CD4-positive, alpha-beta T cell (primary cell): Measurements from ENCODE around the gene ILKAP. TPM values are rescaled to one million over a fixed set of nuclear protein-coding genes. Genes with fewer than 3 reads are reported as not detected.
"Not testable (repeated sequence)": the region's sequence is repeated elsewhere in the genome, so short reads cannot be mapped to it uniquely, and the experiment has no call there.

ENCODE experiments used
- ATAC-seq: fragments of 200-7000 bp; cut with Tn5 transposase; one replicate; pipeline ENCODE4 v1.10.0; 2022; ENCODE audit warnings: mild to moderate bottlenecking; ENCODE audit not compliant: poor library complexity
- CTCF ChIA-PET: fragments of 350-600 bp; sonication (Branson Sonifier 250); formaldehyde crosslinking; loops from one replicate; lab custom pipeline; 2021; ENCODE audit warnings: antibody characterized with exemption, inconsistent platforms; lab: Charles Lee
- POLR2A ChIA-PET: fragments of 350-600 bp; sonication (Branson Sonifier 250); formaldehyde crosslinking; loops from one replicate; lab custom pipeline; 2021; ENCODE audit warnings: antibody characterized with exemption, inconsistent platforms; lab: Charles Lee
- DNase-seq, 14 experiments: peaks; one replicate each; pipeline ENCODE4 v3.0.0-alpha.2; 2013 to 2020; ENCODE audit warnings: mixed read lengths in 2 of 14
- H3K27ac ChIP-seq, 2 donors: one replicate each; pipeline versions ENCODE4 v1.5.1 to v1.7.0; 2013; ENCODE audit warnings: low read length in 2 of 2, low read depth in 1 of 2, mild to moderate bottlenecking in 1 of 2
- H3K27me3 ChIP-seq, 2 experiments: 1 replicate in 1 of 2; 2 replicates in 1 of 2; pipeline versions ENCODE4 v1.6.1 to v1.7.0; 2013; ENCODE audit warnings: low read length in 2 of 2, control low read depth in 1 of 2, mild to moderate bottlenecking in 1 of 2, moderate library complexity in 1 of 2; ENCODE audit not compliant: insufficient read depth in 2 of 2, control insufficient read depth in 1 of 2
- H3K36me3 ChIP-seq: one replicate; pipeline ENCODE4 v1.6.1; 2013; ENCODE audit warnings: low read length, control low read depth; ENCODE audit not compliant: insufficient read depth
- H3K4me1 ChIP-seq: one replicate; pipeline ENCODE4 v1.6.1; 2013; ENCODE audit warnings: low read length, control low read depth; ENCODE audit not compliant: insufficient read depth
- H3K4me3 ChIP-seq: one replicate; pipeline ENCODE4 v1.5.1; 2013; ENCODE audit warnings: mild to moderate bottlenecking, low read length, moderate library complexity
- H3K9me3 ChIP-seq, 2 experiments: 1 replicate in 1 of 2; 2 replicates in 1 of 2; pipeline versions ENCODE4 v1.6.1 to v1.7.0; 2013; ENCODE audit warnings: low read length in 2 of 2, mild to moderate bottlenecking in 2 of 2, control low read depth in 1 of 2, moderate library complexity in 1 of 2; ENCODE audit not compliant: control insufficient read depth in 1 of 2, insufficient read depth in 1 of 2
- H3K27ac Mint-ChIP-seq: one replicate; pipeline ENCODE4 v1.8.0; 2020; ENCODE audit warnings: mixed read lengths
- H3K27me3 Mint-ChIP-seq: one replicate; pipeline ENCODE4 v1.8.0; 2021; ENCODE audit warnings: mixed read lengths
- H3K36me3 Mint-ChIP-seq: one replicate; pipeline ENCODE4 v1.8.0; 2021; ENCODE audit warnings: low read depth, mixed read lengths
- H3K4me1 Mint-ChIP-seq: one replicate; pipeline ENCODE4 v1.8.0; 2021; ENCODE audit warnings: low read depth, mixed read lengths
- H3K4me3 Mint-ChIP-seq: one replicate; pipeline ENCODE4 v1.8.0; 2020; ENCODE audit warnings: mild to moderate bottlenecking, mixed read lengths
- H3K9me3 Mint-ChIP-seq: one replicate; pipeline ENCODE4 v1.8.0; 2020; ENCODE audit warnings: mixed read lengths
- CTCF ChIP-seq: fragments of 200-600 bp; IDR thresholded peaks from one replicate; pipeline ENCODE4 v1.8.0; 2022; ENCODE audit warnings: antibody characterized with exemption, mild to moderate bottlenecking
- intact Hi-C, 2 experiments: fragments of 100-400 bp; cut with DNase I in 1 of 2; cut with micrococcal nuclease in 1 of 2; formaldehyde crosslinking; loops; one replicate each; pipeline versions ENCODE4 v1.15.1 to v1.9.0; 2023 to 2025; cut with DNase I, micrococcal nuclease
- total RNA-seq, 174 experiments: library from RNA in 2 of 174; stranded (reverse) in 2 of 174; gene quantifications; one replicate each; pipeline ENCODE4 v1.2.3 and lab custom pipeline; 2021 to 2026

Gene ILKAP
- total RNA-seq, 2 experiments from 2014 or later: 133 to 143 TPM

- no peak overlapping the region for H3K27ac ChIP-seq
- H3K27me3 Mint-ChIP-seq: no peaks in the 10 kb centered on the region
- peaks cover 80% of the 10 kb centered on the region for H3K36me3 ChIP-seq
- H3K4me1 Mint-ChIP-seq: no peaks in the 10 kb centered on the region
- ChIA-PET POLR2A (no interaction called here), CTCF (no interaction called here)
- no peaks in the 10 kb centered on the region for H3K4me1 ChIP-seq
- intact Hi-C loops: no loop called here
- H3K27me3 ChIP-seq: no peaks in the 10 kb centered on the region
- H3K27ac Mint-ChIP-seq: no peak overlapping the region
- H3K4me3 ChIP-seq: no peak overlapping the region
- H3K4me3 Mint-ChIP-seq: no peak overlapping the region
- peaks cover 97% of the 10 kb centered on the region for H3K36me3 Mint-ChIP-seq
- DNase-seq (no peak), ATAC-seq (no peak)
- no peaks in the 10 kb centered on the region for H3K9me3 ChIP-seq
- no peaks in the 10 kb centered on the region for H3K9me3 Mint-ChIP-seq
- TF ChIP-seq CTCF: no peak
Observed at GRCh38 chr2:238173692-238174091, 29.8 kb downstream of the ILKAP start.

GRCh38 chr2:238172439-238172838, 31.1 kb downstream of the ILKAP start:
- intact Hi-C loops: no loop called here
- H3K4me1 ChIP-seq: no peaks in the 10 kb centered on the region
- Mint-ChIP-seq H3K36me3 (peaks cover 93% of the 10 kb centered on the region), H3K4me1 (no peaks in the 10 kb centered on the region), H3K27ac (no peak overlapping the region), H3K4me3 (no peak overlapping the region), H3K27me3 (no peaks in the 10 kb centered on the region), H3K9me3 (no peaks in the 10 kb centered on the region)
- ChIA-PET POLR2A (no interaction called here), CTCF (no interaction called here)
- no peak for TF ChIP-seq CTCF
- no peak overlapping the region for H3K4me3 ChIP-seq
- ATAC-seq (no peak), DNase-seq (no peak)
- no peaks in the 10 kb centered on the region for H3K27me3 ChIP-seq
- H3K9me3 ChIP-seq: no peaks in the 10 kb centered on the region
- H3K36me3 ChIP-seq: peaks cover 84% of the 10 kb centered on the region
- H3K27ac ChIP-seq: no peak overlapping the region

- intact Hi-C loops: no loop called here
- TF ChIP-seq CTCF: no peak
- POLR2A ChIA-PET: no interaction called here
- Histone ChIP-seq H3K27me3 (no peaks in the 10 kb centered on the region), H3K9me3 (no peaks in the 10 kb centered on the region), H3K4me3 (no peak overlapping the region), H3K27ac (no peak overlapping the region), H3K36me3 (peaks cover 76% of the 10 kb centered on the region), H3K4me1 (no peaks in the 10 kb centered on the region)
- Mint-ChIP-seq H3K4me3 (no peak overlapping the region), H3K27me3 (no peaks in the 10 kb centered on the region), H3K9me3 (no peaks in the 10 kb centered on the region), H3K27ac (no peak overlapping the region), H3K4me1 (no peaks in the 10 kb centered on the region), H3K36me3 (peaks cover 88% of the 10 kb centered on the region)
- CTCF ChIA-PET: no interaction called here
- ATAC-seq (no peak), DNase-seq (no peak)
Observed at GRCh38 chr2:238171575-238172187, 31.8 kb downstream of the ILKAP start.

- DNase-seq, ATAC-seq, POLR2A ChIA-PET, intact Hi-C loops, CTCF ChIA-PET, H3K27me3 ChIP-seq, H3K4me3 ChIP-seq, H3K27me3 Mint-ChIP-seq, H3K4me1 Mint-ChIP-seq, H3K4me1 ChIP-seq, H3K4me3 Mint-ChIP-seq, H3K27ac Mint-ChIP-seq, H3K9me3 ChIP-seq, H3K27ac ChIP-seq, H3K9me3 Mint-ChIP-seq: not testable (repeated sequence)
- H3K36me3 Mint-ChIP-seq: peaks cover 81% of the 10 kb centered on the region
- peaks cover 72% of the 10 kb centered on the region for H3K36me3 ChIP-seq
Observed at GRCh38 chr2:238171072-238171431, 32.4 kb downstream of the ILKAP start.
